ENCODE measurements around the gene GLIS1.
"Not testable (repeated sequence)": the region's sequence is repeated elsewhere in the genome, so short reads cannot be mapped to it uniquely, and the experiment has no call there.

- TF ChIP-seq PKNOX1 (IDR thresholded peaks at IDR 0.05); ELF4 (IDR thresholded peaks at IDR 0.05); FOXM1 (IDR thresholded peaks at IDR 0.05; ENCODE audit: borderline replicate concordance); BHLHE40 (IDR thresholded peaks at IDR 0.05; ENCODE audit: borderline replicate concordance); FOXK2 (IDR thresholded peaks at IDR 0.05); SUZ12 (IDR thresholded peaks at IDR 0.05); LEF1 (IDR thresholded peaks at IDR 0.05; ENCODE audit: borderline replicate concordance); TARDBP (IDR thresholded peaks at IDR 0.05); SP1 (IDR thresholded peaks at IDR 0.05); FOXA1 (IDR thresholded peaks at IDR 0.05); ZNF384 (IDR thresholded peaks at IDR 0.05); L3MBTL2 (conservative IDR thresholded peaks at IDR 0.05); NFRKB (IDR thresholded peaks at IDR 0.05); HDGF (IDR thresholded peaks at IDR 0.05; ENCODE audit: borderline replicate concordance): not testable (repeated sequence)
Observed at GRCh38 chr1:53647915-53648314, 91.0 kb downstream of the GLIS1 start.
